ENCODE results near the gene BCL2L1. TPM values are rescaled to one million over a fixed set of nuclear protein-coding genes. Genes with fewer than 3 reads are reported as not detected.

The BCL2L1 gene
- polyA plus RNA-seq, 1 of the 3 experiments (the other 2 are of a cell fraction), result 99.9 TPM

DNA sequence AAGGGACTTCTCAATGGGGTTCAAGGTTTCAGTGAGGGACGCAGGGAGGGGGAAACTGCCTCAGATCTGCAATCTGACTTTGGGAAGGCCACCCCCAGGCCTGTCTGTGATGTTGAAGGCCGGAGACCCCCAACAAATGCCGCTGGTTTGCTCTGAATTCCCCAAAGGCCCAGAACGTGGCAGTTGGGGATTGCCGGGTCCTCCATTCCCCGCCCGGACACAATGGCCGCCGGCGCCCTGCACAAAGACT is 326 bp upstream of the BCL2L1 start:
- no peak for DNase-seq
- Histone ChIP-seq H3K4me3 (ENCODE audit: low read depth in 2 of 2, low read length in 1 of 2) (peak overlapping the region; percentile 59 to 81), H3K4me1 (ENCODE audit: control insufficient read depth in 1 of 2, insufficient read depth in 2 of 2, low read depth in 1 of 2, low read length in 1 of 2) (peaks cover 18 to 37% of the 10 kb centered on the region in 2 experiments), H3K36me3 (replicated peaks in 1 of 2; ENCODE audit: control insufficient read depth in 1 of 2, insufficient read depth in 2 of 2, low read length in 1 of 2) (peaks cover 28 to 29% of the 10 kb centered on the region in 2 experiments), H3K27me3 (ENCODE audit: insufficient read depth) (no peaks in the 10 kb centered on the region), H3K9me2 (no peaks in the 10 kb centered on the region), H3K27ac (ENCODE audit: low read depth in 2 of 2, low read length in 1 of 2) (peak overlapping the region; percentile 98 to 100), H3F3A (replicated peaks; ENCODE audit: insufficient read depth) (peaks cover 14% of the 10 kb centered on the region), H3K9ac (peak overlapping the region; percentile 100), H3K9me3 (no peaks in the 10 kb centered on the region), H3K4me2 (peak overlapping the region; percentile 97), H4K20me1 (ENCODE audit: insufficient read depth) (no peaks in the 10 kb centered on the region), H2AFZ (ENCODE audit: low read depth) (0 out of 2 replicates have a peak overlapping the region, but pooled peaks have one; percentile 71), H3K79me2 (ENCODE audit: insufficient read depth) (peaks cover 53% of the 10 kb centered on the region)
- ChIA-PET POLR2A (interaction anchor here (0.7 to 3.4 kb wide), 16 partner anchors 10 to 166 kb away, joined by 3 to 31 read pairs (median 4); partner anchors contain the start of genes ID1 and TPX2), CTCF (interaction anchor here (0.7 to 11.2 kb wide), 30 partner anchors 10 to 174 kb away, joined by 3 to 288 read pairs (median 8); partner anchors contain the start of gene TPX2)
- TF ChIP-seq, protein P1, sequence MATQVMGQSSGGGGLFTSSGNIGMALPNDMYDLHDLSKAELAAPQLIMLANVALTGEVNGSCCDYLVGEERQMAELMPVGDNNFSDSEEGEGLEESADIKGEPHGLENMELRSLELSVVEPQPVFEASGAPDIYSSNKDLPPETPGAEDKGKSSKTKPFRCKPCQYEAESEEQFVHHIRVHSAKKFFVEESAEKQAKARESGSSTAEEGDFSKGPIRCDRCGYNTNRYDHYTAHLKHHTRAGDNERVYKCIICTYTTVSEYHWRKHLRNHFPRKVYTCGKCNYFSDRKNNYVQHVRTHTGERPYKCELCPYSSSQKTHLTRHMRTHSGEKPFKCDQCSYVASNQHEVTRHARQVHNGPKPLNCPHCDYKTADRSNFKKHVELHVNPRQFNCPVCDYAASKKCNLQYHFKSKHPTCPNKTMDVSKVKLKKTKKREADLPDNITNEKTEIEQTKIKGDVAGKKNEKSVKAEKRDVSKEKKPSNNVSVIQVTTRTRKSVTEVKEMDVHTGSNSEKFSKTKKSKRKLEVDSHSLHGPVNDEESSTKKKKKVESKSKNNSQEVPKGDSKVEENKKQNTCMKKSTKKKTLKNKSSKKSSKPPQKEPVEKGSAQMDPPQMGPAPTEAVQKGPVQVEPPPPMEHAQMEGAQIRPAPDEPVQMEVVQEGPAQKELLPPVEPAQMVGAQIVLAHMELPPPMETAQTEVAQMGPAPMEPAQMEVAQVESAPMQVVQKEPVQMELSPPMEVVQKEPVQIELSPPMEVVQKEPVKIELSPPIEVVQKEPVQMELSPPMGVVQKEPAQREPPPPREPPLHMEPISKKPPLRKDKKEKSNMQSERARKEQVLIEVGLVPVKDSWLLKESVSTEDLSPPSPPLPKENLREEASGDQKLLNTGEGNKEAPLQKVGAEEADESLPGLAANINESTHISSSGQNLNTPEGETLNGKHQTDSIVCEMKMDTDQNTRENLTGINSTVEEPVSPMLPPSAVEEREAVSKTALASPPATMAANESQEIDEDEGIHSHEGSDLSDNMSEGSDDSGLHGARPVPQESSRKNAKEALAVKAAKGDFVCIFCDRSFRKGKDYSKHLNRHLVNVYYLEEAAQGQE (IDR thresholded peaks at IDR 0.05; ENCODE audit: low read depth, low read length), result no peak
- TF ChIP-seq, protein P2, sequence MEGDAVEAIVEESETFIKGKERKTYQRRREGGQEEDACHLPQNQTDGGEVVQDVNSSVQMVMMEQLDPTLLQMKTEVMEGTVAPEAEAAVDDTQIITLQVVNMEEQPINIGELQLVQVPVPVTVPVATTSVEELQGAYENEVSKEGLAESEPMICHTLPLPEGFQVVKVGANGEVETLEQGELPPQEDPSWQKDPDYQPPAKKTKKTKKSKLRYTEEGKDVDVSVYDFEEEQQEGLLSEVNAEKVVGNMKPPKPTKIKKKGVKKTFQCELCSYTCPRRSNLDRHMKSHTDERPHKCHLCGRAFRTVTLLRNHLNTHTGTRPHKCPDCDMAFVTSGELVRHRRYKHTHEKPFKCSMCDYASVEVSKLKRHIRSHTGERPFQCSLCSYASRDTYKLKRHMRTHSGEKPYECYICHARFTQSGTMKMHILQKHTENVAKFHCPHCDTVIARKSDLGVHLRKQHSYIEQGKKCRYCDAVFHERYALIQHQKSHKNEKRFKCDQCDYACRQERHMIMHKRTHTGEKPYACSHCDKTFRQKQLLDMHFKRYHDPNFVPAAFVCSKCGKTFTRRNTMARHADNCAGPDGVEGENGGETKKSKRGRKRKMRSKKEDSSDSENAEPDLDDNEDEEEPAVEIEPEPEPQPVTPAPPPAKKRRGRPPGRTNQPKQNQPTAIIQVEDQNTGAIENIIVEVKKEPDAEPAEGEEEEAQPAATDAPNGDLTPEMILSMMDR (IDR thresholded peaks at IDR 0.05), result peak; percentile 14; the same call in 1 of the 2 replicates
- peak; percentile 76 for TF ChIP-seq YY1 (IDR thresholded peaks at IDR 0.05; ENCODE audit: low read depth)
- 0% methylated on average over 3 of the region's 10 CpGs for WGBS (ENCODE audit: low lambda C conversion rate)

DNA sequence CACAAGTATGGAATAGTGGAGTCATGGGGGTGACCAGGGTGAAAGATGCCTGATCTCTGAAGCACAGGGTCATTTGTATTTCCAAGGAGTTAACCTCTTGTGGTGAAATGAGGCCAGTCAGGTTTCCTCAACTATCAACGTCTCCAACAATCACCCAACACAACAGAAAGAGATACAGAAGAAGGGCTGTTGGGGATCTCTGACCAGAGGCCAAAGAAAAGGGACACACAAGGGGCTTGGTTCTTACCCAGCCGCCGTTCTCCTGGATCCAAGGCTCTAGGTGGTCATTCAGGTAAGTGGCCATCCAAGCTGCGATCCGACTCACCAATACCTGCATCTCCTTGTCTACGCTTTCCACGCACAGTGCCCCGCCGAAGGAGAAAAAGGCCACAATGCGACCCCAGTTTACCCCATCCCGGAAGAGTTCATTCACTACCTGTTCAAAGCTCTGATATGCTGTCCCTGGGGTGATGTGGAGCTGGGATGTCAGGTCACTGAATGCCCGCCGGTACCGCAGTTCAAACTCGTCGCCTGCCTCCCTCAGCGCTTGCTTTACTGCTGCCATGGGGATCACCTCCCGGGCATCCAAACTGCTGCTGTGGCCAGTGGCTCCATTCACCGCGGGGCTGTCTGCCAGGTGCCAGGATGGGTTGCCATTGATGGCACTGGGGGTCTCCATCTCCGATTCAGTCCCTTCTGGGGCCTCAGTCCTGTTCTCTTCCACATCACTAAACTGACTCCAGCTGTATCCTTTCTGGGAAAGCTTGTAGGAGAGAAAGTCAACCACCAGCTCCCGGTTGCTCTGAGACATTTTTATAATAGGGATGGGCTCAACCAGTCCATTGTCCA is 1.0 kb downstream of the BCL2L1 start:
- Histone ChIP-seq H3F3A (replicated peaks; ENCODE audit: insufficient read depth) (peaks cover 14% of the 10 kb centered on the region), H3K27me3 (ENCODE audit: insufficient read depth) (no peaks in the 10 kb centered on the region), H3K27ac (ENCODE audit: low read depth in 2 of 2, low read length in 1 of 2) (peak overlapping the region; percentile 98 to 100), H4K20me1 (ENCODE audit: insufficient read depth) (no peaks in the 10 kb centered on the region), H3K79me2 (ENCODE audit: insufficient read depth) (peaks cover 67% of the 10 kb centered on the region), H3K36me3 (replicated peaks in 1 of 2; ENCODE audit: control insufficient read depth in 1 of 2, insufficient read depth in 2 of 2, low read length in 1 of 2) (peaks cover 32 to 40% of the 10 kb centered on the region in 2 experiments), H3K4me3 (ENCODE audit: low read depth in 2 of 2, low read length in 1 of 2) (peak overlapping the region; percentile 59 to 81), H3K9ac (peak overlapping the region; percentile 100), H3K4me2 (peak overlapping the region; percentile 97), H2AFZ (ENCODE audit: low read depth) (no peak overlapping the region), H3K9me3 (no peaks in the 10 kb centered on the region), H3K4me1 (ENCODE audit: control insufficient read depth in 1 of 2, insufficient read depth in 2 of 2, low read depth in 1 of 2, low read length in 1 of 2) (peaks cover 26 to 46% of the 10 kb centered on the region in 2 experiments), H3K9me2 (no peaks in the 10 kb centered on the region)
- WGBS (ENCODE audit: low lambda C conversion rate), result 72% methylated on average over 17 of the region's 22 CpGs
- TF ChIP-seq, protein P1 (IDR thresholded peaks at IDR 0.05; ENCODE audit: low read depth, low read length), result no peak
- TF ChIP-seq, protein P3, sequence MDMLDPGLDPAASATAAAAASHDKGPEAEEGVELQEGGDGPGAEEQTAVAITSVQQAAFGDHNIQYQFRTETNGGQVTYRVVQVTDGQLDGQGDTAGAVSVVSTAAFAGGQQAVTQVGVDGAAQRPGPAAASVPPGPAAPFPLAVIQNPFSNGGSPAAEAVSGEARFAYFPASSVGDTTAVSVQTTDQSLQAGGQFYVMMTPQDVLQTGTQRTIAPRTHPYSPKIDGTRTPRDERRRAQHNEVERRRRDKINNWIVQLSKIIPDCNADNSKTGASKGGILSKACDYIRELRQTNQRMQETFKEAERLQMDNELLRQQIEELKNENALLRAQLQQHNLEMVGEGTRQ (IDR thresholded peaks at IDR 0.05; ENCODE audit: borderline replicate concordance, low read depth, low read length), result no peak
- no peak for DNase-seq
- CTCF ChIA-PET, result interaction anchor here (0.7 to 11.2 kb wide), 14 partner anchors 8 to 162 kb away, joined by 3 to 288 read pairs (median 7); no protein-coding TSS in a partner anchor
- POLR2A ChIA-PET, result interaction anchor here (1.0 to 3.4 kb wide), 3 partner anchors 57 to 117 kb away, joined by 3 to 31 read pairs (median 6); partner anchors contain the start of gene ID1

Data from SK-N-SH (cell line).